HepG2 (cell line): ENCODE data around the gene MAPK6. TPM values are rescaled to one million over a fixed set of nuclear protein-coding genes. Genes with fewer than 3 reads are reported as not detected.

Experiments used
- ESRRA ChIP-seq: sonication (generic); formaldehyde crosslinking; IDR thresholded peaks from 2 replicates; pipeline ENCODE4 v1.5.1; 2020; ENCODE audit warnings: mild to moderate bottlenecking, low read depth, missing genetic modification reagents
- ISL2 ChIP-seq: sonication (generic); formaldehyde crosslinking; IDR thresholded peaks from 2 replicates; pipeline ENCODE4 v1.5.0; 2020; ENCODE audit warnings: missing genetic modification reagents
- NR2F2 ChIP-seq: IDR thresholded peaks from 2 replicates; pipeline ENCODE4 v1.6.1; 2012; ENCODE audit warnings: low read depth, inconsistent platforms, borderline replicate concordance
- PREB ChIP-seq: sonication (generic); formaldehyde crosslinking; IDR thresholded peaks from 2 replicates; pipeline ENCODE4 v1.4.0; 2020; ENCODE audit warnings: missing genetic modification reagents
- RXRA ChIP-seq: sonication (generic); formaldehyde crosslinking; IDR thresholded peaks from 2 replicates; pipeline ENCODE4 v1.5.1; 2020; ENCODE audit warnings: missing genetic modification reagents
- RXRB ChIP-seq: IDR thresholded peaks from 2 replicates; pipeline ENCODE4 v1.6.1; 2016; ENCODE audit warnings: borderline replicate concordance, missing genetic modification reagents, missing compliant biosample characterization
- SMC3 ChIP-seq: IDR thresholded peaks from 2 replicates; pipeline ENCODE4 v1.6.1; 2011; ENCODE audit warnings: low read length, improper control_type of control experiment
- SNAPC2 ChIP-seq: sonication (generic); formaldehyde crosslinking; IDR thresholded peaks from 2 replicates; pipeline ENCODE4 v1.8.1; 2022; ENCODE audit warnings: mild to moderate bottlenecking, missing genetic modification reagents
- SP4 ChIP-seq: sonication (generic); formaldehyde crosslinking; IDR thresholded peaks from 2 replicates; pipeline ENCODE4 v1.8.1; 2023; ENCODE audit warnings: mild to moderate bottlenecking, missing genetic modification reagents
- STAT5B ChIP-seq: sonication (generic); formaldehyde crosslinking; IDR thresholded peaks from 2 replicates; pipeline ENCODE4 v1.4.0; 2020; ENCODE audit warnings: missing genetic modification reagents
- TBX3 ChIP-seq: fragments of 450-650 bp; IDR thresholded peaks from 2 replicates; pipeline ENCODE4 v1.6.1; 2017; ENCODE audit warnings: antibody characterized with exemption, mild to moderate bottlenecking, inconsistent platforms, borderline replicate concordance
- TCF12 ChIP-seq, 2 experiments: fragments of 450-650 bp in 1 of 2; sonication (generic) in 1 of 2; formaldehyde crosslinking in 1 of 2; IDR thresholded peaks; 2 replicates each; pipeline versions ENCODE4 v1.6.1 to v1.8.0; 2017 to 2022; ENCODE audit warnings: antibody characterized with exemption in 1 of 2, mild to moderate bottlenecking in 1 of 2, missing genetic modification reagents in 1 of 2, moderate library complexity in 1 of 2
- THAP7 ChIP-seq: sonication (generic); formaldehyde crosslinking; IDR thresholded peaks from 2 replicates; pipeline ENCODE4 v1.8.1; 2023; ENCODE audit warnings: mild to moderate bottlenecking, missing genetic modification reagents
- ZFP41 ChIP-seq: sonication (generic); formaldehyde crosslinking; IDR thresholded peaks from 2 replicates; pipeline ENCODE4 v1.4.0; 2020; ENCODE audit warnings: mild to moderate bottlenecking, missing genetic modification reagents, borderline replicate concordance
- ZNF18 ChIP-seq: sonication (generic); formaldehyde crosslinking; IDR thresholded peaks from 2 replicates; pipeline ENCODE4 v1.8.0; 2022; ENCODE audit warnings: mild to moderate bottlenecking, missing genetic modification reagents; ENCODE audit not compliant: insufficient replicate concordance
- ZNF580 ChIP-seq: IDR thresholded peaks from 2 replicates; pipeline ENCODE4 v1.6.1; 2016; ENCODE audit warnings: low read depth, borderline replicate concordance
- polyA plus RNA-seq, 8 experiments: library from polyadenylated mRNA; depleted of rRNA in 3 of 8; stranded (reverse) in 7 of 8; unstranded in 1 of 8; fragments of >200 nt; fragmentation: Illumina TruSeq in 4 of 8; extraction: Trizol in 4 of 8; gene quantifications; 2 replicates each; pipeline versions ENCODE4 v1.2.1 to v1.2.3, GENCODE V29; 2011 to 2016; ENCODE audit warnings: low read depth in 4 of 8, missing spikeins in 1 of 8, mixed read lengths in 1 of 8; ENCODE audit not compliant: insufficient read depth in 1 of 8
- total RNA-seq, 5 experiments: library from RNA; depleted of rRNA; stranded (reverse); fragments of >200 nt; fragmentation: Illumina TruSeq; extraction: Trizol; gene quantifications; 2 replicates each; pipeline ENCODE4 v1.2.3, GENCODE V29; 2016; ENCODE audit warnings: low read depth in 1 of 5
- TF ChIP-seq, protein P1 (sequence below): IDR thresholded peaks from 2 replicates; pipeline ENCODE4 v1.6.1; 2016; ENCODE audit warnings: low read depth, missing genetic modification reagents, missing compliant biosample characterization
- TF ChIP-seq, protein P2 (sequence below): sonication (generic); formaldehyde crosslinking; IDR thresholded peaks from 2 replicates; pipeline ENCODE4 v1.9.0; 2022; ENCODE audit warnings: low read depth, missing genetic modification reagents

Gene MAPK6
- total and polyA plus RNA-seq, 2 of the 13 experiments (the other 11 are each of a cell fraction or from before 2014, with no cell fraction given): 89.5 to 99.7 TPM

DNA sequence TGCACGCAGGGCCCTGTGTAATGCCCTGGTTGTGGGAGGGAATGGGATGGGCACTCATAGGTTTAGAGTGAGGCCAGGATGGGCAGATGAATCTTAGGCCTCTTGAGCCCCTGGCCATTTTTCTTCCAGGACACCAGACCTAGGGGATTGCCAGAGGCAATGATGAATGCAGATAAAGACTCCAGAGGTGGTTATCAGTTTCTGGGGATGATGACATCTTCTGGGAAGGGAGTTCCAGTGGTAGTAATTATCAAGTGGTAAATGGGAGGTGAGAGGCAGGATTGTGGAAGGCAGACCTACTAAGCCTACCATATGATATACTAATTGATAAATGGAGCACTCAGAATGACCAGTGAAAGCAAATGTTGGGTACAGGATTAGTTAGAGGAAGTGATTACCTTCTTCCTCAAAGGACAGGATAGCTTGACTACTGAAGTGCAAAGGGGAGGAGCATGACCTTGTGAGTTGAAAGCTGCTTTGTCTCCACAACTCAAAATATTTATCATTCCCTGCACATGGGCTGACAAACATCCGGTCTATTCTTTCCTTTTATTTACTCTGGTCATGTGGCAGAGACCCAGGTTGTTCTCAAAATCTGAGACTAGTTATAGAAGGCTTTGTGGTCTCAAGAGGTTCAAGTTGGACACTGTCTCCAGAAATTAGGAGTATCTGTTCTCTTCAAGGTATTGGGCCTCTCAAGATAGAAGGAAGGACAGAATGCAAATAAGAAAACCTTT is 10.2 kb upstream of the MAPK6 start (continued):
- TF ChIP-seq THAP7 (CRISPR knock-in tag) (no peak), ISL2 (CRISPR knock-in tag) (peak; percentile 88), SMC3 (no peak), SNAPC2 (CRISPR knock-in tag) (no peak), ZNF580 (peak; percentile 92; the same call in 1 of the 2 replicates), RXRB (CRISPR knock-in tag) (peak; percentile 94), RXRA (CRISPR knock-in tag) (no peak), NR2F2 (peak; percentile 51; the same call in 1 of the 2 replicates), TBX3 (no peak), SP4 (CRISPR knock-in tag) (no peak), STAT5B (CRISPR knock-in tag) (no peak), ESRRA (no peak), TCF12 (IDR thresholded peaks at IDR 0.05) (no peak), TCF12 (CRISPR knock-in tag; IDR thresholded peaks at IDR 0.05) (peak; percentile 54; the same call in 1 of the 2 replicates), PREB (CRISPR knock-in tag) (no peak), ZFP41 (CRISPR knock-in tag) (no peak), ZNF18 (CRISPR knock-in tag) (no peak)
- TF ChIP-seq, protein P1, sequence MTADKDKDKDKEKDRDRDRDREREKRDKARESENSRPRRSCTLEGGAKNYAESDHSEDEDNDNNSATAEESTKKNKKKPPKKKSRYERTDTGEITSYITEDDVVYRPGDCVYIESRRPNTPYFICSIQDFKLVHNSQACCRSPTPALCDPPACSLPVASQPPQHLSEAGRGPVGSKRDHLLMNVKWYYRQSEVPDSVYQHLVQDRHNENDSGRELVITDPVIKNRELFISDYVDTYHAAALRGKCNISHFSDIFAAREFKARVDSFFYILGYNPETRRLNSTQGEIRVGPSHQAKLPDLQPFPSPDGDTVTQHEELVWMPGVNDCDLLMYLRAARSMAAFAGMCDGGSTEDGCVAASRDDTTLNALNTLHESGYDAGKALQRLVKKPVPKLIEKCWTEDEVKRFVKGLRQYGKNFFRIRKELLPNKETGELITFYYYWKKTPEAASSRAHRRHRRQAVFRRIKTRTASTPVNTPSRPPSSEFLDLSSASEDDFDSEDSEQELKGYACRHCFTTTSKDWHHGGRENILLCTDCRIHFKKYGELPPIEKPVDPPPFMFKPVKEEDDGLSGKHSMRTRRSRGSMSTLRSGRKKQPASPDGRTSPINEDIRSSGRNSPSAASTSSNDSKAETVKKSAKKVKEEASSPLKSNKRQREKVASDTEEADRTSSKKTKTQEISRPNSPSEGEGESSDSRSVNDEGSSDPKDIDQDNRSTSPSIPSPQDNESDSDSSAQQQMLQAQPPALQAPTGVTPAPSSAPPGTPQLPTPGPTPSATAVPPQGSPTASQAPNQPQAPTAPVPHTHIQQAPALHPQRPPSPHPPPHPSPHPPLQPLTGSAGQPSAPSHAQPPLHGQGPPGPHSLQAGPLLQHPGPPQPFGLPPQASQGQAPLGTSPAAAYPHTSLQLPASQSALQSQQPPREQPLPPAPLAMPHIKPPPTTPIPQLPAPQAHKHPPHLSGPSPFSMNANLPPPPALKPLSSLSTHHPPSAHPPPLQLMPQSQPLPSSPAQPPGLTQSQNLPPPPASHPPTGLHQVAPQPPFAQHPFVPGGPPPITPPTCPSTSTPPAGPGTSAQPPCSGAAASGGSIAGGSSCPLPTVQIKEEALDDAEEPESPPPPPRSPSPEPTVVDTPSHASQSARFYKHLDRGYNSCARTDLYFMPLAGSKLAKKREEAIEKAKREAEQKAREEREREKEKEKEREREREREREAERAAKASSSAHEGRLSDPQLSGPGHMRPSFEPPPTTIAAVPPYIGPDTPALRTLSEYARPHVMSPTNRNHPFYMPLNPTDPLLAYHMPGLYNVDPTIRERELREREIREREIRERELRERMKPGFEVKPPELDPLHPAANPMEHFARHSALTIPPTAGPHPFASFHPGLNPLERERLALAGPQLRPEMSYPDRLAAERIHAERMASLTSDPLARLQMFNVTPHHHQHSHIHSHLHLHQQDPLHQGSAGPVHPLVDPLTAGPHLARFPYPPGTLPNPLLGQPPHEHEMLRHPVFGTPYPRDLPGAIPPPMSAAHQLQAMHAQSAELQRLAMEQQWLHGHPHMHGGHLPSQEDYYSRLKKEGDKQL (CRISPR knock-in tag): peak; percentile 67; the same call in 1 of the 2 replicates
- TF ChIP-seq, protein P2, sequence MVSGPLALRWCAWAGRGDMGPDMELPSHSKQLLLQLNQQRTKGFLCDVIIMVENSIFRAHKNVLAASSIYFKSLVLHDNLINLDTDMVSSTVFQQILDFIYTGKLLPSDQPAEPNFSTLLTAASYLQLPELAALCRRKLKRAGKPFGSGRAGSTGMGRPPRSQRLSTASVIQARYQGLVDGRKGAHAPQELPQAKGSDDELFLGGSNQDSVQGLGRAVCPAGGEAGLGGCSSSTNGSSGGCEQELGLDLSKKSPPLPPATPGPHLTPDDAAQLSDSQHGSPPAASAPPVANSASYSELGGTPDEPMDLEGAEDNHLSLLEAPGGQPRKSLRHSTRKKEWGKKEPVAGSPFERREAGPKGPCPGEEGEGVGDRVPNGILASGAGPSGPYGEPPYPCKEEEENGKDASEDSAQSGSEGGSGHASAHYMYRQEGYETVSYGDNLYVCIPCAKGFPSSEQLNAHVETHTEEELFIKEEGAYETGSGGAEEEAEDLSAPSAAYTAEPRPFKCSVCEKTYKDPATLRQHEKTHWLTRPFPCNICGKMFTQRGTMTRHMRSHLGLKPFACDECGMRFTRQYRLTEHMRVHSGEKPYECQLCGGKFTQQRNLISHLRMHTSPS: no peak
